HG02678 (cell line): ENCODE data around the gene MILR1.

Experiments
- ATAC-seq: cut with Tn5 transposase; IDR thresholded peaks from one replicate; pipeline ENCODE4 v1.9.1; 2021; ENCODE audit warnings: mild to moderate bottlenecking, moderate library complexity; ENCODE audit not compliant: unreplicated experiment

The MILR1 gene

DNA sequence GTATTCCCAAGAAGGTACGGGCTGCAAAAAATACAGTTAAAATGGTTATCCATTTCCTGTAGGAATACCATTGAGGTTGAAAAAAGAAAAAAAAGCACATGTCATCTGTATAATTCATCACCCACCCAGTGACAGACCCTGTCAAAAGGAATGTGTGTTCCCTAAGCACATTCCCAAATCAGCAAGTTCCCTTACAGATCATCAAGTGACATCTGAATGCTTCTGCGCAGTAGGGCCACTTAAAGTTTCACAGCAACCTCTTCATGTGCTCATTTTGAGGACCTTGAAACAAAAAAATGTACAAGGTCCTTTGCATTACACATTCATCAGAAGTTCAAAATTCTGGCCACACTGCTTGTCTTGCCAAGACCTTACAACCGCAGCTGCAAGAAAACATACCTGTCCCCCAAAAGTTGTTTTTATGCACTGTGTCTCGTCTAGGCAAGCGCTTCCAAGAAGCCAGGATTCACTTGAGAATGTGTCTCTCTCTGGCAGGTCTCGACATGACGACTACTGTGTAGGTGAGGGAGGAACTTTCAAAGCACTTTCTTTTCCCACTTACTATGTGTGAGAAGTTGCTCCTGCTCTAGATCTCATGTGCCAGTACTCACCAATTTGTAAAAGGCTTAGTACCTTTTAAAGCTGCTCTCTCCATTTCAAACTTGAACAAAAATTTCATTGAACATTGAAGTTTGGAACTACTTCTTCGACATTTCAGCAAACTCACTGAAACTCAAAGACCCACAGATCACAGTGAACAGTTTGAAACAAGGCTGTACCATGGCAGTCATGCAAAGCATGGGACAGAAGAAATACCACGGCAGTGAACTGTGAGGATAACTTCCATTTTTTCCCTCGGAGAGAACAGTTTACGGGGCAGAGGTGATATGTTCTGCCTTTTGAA lies 52.2 kb downstream of the MILR1 start:
- no peak for ATAC-seq

GRCh38 chr17:64502021-64502420 lies 53.1 kb downstream of the MILR1 start:
- ATAC-seq, result no peak

DNA sequence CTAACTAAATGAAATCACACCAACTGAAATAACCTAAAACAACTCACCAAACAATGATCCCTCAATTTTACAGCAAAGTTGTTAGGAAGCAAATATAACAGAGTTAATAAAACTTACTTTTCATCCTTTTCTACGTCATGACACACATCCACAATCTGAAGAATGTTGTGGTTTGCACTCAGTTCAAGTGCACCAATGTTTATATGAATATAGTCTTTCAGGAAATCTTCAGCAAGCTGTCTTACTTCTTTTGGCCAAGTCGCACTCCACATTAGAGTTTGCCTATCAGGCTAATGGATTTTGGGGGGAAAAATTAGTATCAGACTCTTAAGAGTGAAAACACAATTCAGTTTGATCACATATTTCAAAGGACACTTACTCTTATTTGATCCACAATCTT lies 53.9 kb downstream of the MILR1 start:
- no peak for ATAC-seq

- no peak for ATAC-seq
These were observed 54.4 kb downstream of the MILR1 start for GRCh38 chr17:64503341-64503740.

DNA sequence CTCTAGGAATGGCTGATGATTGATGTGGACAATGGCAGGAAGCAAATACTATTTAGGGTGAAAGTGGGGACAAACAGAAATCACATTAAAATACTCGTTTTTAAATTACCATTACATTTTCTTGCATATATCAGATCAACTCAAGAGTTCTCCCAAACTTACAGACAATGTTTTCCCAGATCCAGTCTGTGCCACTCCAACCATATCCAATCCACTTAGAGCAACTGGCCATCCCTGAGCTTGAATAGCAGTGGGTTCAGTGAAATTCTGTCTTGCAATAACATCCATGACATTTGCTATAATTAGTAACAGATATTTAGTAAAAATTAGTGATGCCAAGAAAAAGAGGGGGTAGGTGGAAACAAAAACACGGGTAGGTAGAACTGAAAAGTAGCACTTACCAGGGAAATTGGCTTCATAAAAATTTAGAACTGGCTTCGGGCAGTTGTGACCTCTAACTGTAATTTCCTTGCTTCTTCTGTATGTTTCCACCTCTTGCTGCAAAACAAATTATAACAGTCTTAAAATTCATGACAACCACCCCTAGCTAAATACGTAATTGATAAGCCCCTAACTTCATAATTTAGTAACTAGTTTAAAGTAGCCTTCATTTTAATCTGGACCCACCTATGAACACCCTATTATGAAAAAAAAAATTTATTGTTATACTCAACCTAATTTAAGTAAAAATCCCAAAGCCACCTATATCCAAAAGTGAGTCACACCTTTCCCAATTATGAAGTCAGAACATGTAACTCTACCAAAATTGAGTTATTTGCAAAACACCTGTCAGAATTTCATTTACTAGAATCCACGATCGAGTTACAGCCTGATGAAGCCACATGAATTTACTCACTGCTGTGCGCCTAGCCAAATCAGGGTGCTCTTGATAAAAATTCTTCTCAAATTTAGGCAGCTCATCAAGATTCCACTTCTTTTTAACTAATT lies 55.2 kb downstream of the MILR1 start:
- no peak for ATAC-seq

GRCh38 chr17:64504769-64505339 lies 55.9 kb downstream of the MILR1 start:
- no peak for ATAC-seq

DNA sequence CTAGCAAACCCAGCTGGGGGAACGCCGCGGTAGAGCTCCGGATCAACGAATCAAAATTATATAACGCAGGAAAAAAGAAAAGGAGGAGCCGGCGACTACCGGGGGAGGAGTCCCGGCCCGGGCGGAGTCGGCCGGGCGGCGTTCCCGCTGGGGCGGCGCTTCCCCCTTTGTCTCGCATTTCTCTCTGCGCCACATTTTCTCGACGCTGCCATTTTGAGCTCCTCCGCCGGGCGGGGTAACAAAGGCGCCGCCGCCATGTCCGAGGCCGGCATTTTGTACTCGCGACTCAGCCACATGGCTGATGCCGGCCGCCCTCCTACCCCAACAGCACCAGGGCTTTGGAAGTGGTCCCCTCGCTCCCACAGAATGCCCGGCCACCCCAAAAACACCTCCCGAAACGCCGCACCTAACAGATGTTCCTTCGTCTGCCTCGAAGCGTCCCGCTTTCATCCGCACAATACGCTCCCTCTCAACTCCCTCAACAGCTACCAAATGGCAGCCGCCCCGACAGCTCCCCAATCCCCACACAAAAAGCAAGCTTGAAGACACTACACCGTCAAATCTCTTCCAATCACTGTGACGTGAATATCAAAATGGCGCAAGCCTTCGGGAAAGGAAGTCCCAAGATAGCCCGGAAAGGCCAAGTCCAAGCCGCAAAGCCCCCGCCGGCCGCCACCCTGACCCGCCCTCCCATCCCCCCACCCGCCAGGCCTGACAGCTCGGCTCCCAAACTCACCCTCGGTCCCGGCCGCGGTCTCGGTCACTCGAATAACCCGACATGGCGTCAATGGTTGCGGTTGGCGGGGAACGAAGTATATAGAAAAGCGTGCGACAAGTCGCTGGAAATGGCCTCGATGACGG lies 56.7 kb downstream of the MILR1 start:
- peak; percentile 26 for ATAC-seq

- ATAC-seq, result peak; percentile 71
These were observed 57.3 kb downstream of the MILR1 start, which contains the start of gene DDX5 for GRCh38 chr17:64506201-64506575. Gene DDX5 (minus strand): TSS chr17:64506289. CDS start chr17:64506119, 170 bp downstream.

GRCh38 chr17:64506576-64507412 lies 57.9 kb downstream of the MILR1 start, which contains the start of gene CEP95:
Gene CEP95 (plus strand): TSS chr17:64506977. CDS start chr17:64507098, 121 bp downstream.
- peak; percentile 65 for ATAC-seq

DNA sequence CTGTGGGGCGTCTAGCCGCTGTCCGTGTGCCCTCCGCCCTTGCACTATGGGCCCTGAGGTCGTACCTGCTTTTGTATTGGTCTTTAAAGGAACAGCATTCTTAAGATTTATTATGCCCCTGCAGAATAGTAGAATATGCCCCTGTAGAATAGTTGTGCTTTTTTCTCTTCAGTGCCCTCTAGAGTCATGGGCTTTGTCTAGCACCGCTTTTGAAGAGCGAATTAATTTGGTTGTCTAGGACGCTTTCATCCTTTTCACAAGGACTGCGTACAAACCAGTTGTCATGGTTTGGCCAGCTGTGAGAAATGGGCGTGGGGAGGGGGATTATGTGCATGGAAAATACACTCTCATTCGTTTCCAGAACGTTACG lies 58.5 kb downstream of the MILR1 start:
- ATAC-seq, result no peak

- no peak for ATAC-seq
These were observed 59.8 kb downstream of the MILR1 start for GRCh38 chr17:64508683-64509082.

- ATAC-seq, result no peak
These were observed 60.3 kb downstream of the MILR1 start for GRCh38 chr17:64509179-64509578.

DNA sequence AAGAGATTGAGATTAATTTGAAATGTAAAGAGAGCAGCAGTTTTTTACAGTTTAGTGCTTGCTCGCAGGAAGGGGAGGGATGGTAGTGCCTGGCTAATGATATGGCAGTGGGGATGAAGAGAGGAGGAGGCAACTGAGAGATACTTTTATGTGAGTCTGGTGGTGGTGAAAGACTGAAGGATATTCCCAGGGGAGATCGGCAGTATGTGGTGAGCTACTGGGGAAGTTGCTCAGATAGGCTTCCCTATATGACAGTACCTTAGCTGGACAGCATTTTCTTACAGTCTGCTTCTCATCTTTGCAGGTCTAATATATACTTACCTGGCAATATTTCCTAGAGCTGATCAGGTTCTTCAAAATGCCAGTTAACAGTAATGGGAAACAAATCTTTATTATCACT lies 66.5 kb downstream of the MILR1 start:
- ATAC-seq, result no peak

DNA sequence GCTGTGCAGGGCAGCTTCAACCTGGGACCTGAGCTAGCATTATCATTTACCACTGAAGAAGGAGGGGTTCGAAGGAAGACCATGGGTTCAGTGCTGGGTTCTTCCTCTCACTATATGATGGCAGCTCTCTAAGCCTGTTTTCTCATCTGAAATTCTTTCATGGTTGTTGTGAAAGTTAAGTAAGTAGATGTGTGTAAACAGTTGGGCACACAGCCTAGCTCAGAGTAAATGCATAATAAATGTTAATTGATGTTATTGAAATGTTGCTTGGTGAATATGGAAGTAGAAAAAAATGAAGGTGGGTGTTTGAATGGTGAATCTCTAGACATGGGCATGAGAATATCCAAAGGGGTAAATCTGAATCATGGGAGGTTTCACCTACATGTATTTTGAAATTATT lies 66.9 kb downstream of the MILR1 start:
- no peak for ATAC-seq
